GM19351 (cell line): ENCODE data around the gene IFI27L2.

Experiments used
- ATAC-seq: cut with Tn5 transposase; IDR thresholded peaks from one replicate; pipeline ENCODE4 v1.9.1; 2021; ENCODE audit warnings: mild to moderate bottlenecking, moderate library complexity; ENCODE audit not compliant: unreplicated experiment

The IFI27L2 gene

DNA sequence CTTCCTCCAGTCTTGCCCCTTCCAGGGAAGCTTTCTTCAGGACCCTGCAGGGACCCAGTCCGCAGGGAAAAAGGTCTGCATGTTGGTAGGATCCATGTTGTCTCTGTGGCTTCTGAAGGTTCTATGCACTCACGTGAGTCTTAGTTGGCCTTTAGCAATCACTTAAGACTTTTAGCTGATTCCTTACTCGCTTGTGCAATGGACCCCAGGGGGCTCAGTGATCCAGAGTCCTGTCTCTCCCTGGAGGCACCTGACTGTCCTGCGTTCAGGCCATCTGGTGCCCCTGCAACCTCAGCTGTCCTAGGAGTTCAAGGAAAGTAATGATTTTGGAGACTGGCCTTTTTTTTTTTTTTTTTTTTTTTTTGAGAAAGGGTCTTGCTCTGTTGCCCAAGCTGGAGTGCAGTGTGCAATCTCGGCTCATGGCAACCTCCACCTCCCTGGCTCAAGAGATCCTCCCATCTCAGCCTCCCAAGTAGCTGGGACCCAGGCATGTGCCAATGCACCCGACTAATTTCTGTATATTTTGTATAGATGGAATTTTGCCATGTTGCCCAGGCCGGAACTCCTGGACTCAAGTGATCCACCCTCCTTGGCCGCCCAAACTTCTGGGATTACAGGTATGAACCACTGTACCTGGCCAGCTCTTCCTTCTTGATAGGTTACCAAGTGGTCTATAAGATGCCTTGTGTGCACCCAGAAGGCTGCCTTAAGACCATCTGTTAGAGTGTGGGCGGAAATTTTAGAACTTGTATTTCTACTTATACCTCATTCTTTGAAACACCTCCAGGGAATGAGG, 4.6 kb downstream of the IFI27L2 start:
- no peak for ATAC-seq

DNA sequence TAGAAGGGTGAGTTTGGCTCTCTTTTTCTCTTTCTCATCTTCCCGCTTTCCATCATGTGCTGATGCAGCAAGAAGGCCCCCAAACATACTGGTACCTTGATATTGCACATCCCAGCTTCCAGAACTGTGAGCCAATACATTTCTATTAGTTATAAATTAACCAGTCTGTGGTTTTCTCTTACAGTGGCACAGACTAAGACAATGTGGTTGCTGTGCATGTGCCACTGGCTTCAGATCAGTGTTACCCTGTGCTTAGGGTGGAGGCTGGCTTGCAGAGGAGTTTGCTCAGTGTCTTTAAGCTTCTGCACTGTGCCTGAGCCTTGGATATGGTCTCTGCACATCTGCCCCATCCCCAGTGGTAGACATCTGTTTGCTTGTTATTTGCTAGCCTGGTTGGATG, 5.5 kb downstream of the IFI27L2 start:
- ATAC-seq: no peak

DNA sequence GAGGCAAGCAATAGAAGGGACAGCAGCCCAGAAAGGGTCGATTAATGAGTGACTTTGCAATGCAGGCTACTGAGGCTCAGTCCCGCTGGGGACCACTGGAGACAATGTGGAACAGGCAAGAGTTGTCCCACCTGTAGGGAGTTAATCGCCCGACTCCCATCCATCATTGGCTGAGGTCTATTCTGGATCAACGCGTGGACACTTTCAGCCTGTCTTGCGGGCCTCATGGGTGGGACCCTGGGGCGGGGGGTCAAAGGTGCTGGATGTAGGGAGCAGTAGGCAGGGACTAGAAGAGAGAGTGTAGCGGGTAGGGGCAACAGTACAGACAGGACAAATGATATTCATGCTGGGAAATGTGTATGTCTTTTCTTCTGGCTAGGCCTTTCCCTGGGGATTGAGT, 6.1 kb downstream of the IFI27L2 start:
- no peak for ATAC-seq

DNA sequence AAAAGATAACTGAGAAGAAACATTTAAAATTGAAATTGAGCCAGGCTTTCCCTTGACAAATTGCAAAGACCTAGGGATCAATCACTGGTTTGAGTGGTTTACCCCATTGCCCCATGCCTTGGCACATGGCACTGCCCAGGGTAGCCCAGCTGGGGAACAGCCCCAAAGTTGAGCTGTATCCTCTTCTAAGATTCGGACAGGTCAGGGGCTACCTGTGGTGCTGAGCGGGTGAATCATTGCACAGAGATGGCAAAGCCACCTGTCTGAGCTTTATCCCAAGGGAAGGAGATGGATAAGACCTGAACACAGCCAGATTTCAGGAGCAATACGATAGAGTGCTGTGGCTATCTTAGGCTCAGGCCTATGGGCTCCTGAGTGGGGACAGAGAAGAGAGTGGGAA, 7.0 kb downstream of the IFI27L2 start:
- no peak for ATAC-seq

DNA sequence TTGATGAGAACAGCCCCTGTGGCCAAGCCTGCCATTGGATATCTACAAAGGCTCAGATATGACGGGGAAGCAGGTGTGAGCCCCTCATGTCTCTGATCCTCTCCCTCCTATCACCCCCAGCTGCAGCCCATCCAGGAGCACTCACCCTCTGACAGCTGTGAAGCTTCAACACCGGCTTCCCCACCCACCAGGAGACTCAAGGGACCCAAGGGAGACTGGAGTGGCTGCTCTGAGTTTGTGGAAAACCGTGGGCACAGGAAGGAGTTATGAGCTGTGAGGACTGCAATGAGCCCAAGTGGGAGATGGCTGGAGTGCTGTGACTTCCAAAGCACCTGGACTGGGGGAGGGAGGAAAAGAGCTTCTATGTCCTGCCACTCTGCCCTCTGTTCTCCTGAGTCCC, 7.9 kb downstream of the IFI27L2 start:
- ATAC-seq: no peak

DNA sequence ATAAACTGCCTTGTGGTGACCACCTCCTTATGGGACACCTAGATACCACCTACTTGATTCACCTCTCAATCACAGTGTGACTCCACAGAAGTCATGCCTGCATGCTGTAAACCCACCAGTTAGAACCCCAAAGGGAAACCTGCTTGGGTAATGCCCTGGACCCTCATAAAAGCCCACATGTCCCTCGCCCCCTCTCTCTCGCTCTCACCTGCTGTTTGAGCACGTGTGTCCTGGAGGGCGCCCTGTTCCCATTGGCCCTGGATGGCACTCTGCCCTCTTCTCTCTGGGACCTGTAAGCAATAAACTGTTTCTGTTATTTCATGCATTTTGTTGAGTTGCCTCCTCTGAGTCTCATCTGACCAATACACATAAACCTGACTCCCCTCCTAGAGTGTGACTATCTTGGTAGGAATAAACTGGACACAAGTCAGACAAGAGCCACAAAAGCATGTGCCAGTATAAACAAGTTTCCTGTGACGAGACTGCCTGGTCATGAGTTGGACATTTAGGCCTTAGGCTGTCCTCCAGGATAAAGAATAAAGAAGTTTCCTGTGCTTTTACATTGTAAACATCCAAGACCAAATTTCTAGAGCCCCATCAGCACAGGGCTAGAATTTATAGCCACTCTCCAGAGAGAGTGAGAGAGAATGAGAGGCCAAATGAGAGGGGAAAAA, 8.6 kb downstream of the IFI27L2 start:
- no peak for ATAC-seq

DNA sequence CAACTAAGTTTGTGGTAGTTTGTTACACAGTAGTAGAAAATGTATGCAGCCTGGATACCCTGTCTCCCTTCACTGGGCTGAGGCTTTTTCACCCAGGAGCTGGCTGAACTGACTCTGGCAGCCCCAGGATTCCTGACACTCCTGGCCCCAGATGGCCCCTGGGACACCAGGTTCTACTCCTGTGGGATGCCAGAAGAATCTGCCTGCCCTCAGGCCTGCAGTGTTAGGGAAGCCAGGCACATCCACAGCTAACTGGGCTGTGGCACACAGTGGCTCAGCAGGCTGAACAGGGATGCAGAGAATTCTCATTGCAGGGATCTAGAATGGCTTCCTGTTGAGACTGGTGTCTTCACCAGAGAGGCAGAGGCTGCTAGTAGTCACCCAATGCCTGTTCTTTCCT, 10.3 kb downstream of the IFI27L2 start:
- no peak for ATAC-seq

DNA sequence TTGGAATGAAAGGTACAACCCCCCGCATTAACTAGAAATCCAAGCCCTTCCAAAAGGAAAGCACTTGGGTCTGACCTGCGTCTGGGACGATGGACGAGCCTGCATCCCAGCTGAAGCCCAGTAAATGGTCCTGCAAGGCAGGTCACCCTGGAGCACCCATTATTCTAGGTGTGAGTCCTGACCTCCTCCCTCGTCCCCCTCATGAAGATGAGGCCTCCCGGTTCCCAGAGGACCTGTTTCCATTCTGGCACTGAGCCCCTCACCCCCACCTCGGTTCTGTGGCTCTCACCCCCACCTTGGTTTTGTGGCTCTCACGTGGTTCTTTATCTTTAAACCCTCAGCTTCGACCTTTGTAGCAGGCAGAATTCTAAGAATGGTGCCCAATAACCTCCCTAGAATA, 11.5 kb downstream of the IFI27L2 start:
- ATAC-seq: no peak

DNA sequence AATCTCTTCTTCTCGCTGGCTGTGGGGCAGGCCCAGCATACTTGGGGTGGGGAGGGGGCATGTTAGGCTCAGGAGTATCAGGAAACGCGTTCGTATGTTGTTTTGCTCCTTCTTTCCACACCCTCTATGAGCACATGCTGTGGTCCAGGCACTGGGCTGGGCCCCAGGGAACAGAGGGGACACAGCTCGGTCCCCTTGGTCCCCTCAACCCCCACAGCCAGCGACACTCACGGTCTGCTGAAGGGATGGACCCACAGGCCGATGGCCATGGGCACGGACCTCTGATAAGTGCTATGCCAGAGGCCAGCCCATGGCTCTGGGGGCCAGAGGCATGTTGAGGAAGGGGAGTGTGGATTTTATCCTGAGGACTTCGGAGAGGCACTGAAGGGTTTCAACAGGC, 12.7 kb downstream of the IFI27L2 start:
- ATAC-seq: no peak

DNA sequence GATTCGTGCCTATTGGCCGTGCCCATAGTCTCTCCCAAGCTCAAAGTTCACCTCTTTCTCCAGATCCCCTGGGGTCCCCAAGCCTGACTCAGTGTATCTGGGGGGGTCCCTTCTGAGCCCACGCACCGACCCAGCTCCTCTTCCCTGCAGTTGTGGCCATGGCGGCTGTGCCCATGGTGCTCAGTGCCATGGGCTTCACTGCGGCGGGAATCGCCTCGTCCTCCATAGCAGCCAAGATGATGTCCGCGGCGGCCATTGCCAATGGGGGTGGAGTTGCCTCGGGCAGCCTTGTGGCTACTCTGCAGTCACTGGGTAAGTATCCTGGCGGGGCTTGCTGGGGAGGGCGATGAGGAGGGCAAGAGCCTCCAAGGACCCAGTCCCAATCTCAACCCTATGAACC, 13.8 kb downstream of the IFI27L2 start:
- no peak for ATAC-seq

DNA sequence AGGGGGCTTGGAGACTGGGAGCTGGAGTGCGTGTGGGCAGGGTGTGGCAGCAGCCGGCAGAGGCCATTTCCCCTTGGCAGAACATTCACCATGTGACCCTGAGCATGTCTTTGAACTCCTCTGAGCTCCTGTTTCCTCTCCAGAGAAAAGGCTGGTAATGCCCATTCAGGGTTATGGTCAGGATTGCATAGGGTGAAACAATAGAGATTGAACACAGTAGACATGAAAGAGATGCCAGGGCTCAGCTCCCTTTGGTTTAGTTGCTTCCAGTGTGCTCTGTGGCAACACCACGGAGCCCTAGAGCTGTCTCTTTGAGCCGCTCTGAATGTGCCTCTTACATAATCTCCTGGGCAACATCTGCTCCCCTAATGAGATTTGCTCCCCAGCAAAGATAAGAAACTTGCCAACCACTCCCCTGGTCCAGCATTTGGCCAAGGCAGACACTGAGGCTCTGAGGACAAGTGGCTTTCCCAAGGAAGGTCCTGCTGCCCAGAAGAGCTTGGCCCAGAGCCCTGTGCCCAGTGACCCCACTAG, 14.3 kb downstream of the IFI27L2 start:
- no peak for ATAC-seq

DNA sequence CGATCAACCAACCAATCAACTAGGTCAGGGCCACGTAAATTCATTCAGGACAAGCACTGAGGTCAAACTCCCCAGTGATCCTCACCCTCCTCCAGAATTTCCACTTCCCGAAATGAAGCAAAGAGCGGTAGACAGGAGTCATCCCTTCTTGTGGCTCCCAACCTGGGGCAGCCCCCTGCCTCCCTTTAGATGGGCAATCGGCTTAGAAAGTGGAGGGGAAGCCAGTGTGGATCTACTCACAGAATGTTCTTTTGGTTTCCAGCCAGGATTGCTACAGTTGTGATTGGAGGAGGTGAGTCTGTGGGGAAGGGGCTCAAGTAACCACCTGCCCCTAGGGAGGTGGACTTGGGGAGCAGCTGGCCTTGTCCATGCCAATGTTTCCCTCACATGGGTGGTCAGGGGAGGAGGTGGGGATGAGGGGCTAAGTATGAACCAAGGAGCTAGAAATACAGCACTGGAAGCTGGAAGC, 14.8 kb downstream of the IFI27L2 start:
- no peak for ATAC-seq

DNA sequence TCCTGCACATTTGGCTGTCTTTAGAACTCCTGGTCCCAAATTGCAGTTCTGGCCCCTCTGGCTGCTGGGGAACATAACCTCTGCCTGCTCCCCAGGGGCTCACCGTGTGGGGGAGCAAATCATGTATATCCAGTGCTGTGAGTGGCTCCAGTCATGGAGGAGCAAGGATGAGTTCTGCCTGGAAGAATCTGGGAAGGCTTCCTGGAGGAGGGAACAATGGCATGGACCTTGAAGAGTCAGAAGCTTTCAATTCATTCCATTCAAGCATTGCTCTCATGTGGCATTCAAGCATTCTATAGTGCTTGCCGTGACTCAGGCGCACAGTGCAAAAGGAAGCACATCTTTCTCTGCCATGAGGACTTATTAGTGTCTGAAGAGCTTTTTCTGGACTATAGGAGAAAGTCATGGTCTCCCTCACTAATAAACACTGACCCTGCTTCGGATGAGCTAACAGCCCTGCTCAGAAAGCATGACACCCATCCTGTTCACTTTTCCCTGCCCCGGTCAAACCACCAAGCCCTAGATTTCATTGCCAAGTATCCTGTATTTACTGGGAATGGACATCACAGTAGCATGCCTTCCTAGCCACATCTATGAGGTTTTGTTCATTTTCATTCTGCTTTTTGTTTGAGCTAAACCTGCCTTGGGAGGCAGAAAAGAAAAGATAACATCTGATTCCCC, 15.4 kb downstream of the IFI27L2 start:
- ATAC-seq: no peak

DNA sequence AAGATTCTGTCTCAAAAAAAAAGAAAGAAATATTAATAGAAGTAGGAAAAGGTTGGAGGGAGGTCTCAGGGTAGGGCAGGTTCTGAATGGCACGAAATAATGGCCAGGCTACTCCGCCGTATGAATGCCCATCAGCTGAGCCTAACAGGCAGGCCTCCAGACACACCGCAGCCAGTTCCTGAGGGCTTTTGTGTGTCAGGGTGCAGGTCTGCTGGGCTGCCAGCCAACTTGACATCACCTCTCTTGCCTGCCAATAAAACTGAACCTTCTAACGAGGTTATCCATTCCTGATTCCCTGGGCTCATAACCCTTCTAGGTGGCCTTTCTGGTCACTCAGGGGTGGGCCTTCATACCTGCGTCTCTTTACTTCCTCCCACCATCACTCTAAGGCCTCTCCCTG, 15.9 kb downstream of the IFI27L2 start:
- ATAC-seq: no peak

DNA sequence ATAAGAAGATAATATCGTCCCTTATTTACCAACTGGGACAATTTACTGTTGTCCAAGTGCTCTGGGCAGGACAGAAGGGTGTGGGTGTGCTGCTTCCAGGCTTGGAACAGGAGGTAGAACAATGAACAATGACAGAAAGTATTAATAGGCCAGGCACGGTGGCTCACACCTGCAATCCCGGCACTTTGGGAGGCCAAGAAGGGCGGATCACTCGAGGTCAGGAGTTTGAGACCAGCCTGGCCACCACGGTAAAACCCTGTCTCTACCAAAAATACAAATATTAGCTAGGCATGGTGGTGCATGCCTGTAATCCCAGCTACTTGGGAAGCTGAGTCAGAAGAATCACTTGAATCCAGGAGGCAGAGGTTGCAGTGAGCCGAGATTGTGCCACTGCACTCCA, 16.3 kb downstream of the IFI27L2 start:
- no peak for ATAC-seq

DNA sequence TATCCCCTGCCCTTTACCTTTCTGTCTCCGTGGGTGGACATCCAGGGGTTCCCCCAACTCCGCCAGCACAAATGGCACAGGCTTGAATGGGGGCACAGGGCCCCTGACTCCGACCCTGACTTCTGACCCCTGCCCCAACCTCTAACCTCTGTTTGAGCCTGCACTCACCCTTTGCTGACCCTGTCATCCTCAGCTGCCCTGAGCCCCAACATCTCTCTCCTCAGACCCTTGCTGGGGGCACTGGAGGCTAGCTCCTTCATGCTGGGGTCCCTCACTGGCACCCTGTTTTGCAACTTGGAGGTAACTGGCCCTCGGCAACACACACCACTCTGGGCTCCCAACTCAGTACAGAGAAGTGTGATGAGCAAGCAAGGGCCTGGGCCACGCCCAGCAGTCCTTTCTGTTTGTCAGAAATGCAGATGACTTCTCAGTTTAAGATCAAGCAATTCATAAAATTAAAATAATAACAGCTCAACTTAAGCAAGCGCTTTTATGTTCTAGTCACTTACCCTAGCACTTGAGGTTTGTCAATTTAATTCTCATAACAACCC, 16.8 kb downstream of the IFI27L2 start:
- no peak for ATAC-seq

DNA sequence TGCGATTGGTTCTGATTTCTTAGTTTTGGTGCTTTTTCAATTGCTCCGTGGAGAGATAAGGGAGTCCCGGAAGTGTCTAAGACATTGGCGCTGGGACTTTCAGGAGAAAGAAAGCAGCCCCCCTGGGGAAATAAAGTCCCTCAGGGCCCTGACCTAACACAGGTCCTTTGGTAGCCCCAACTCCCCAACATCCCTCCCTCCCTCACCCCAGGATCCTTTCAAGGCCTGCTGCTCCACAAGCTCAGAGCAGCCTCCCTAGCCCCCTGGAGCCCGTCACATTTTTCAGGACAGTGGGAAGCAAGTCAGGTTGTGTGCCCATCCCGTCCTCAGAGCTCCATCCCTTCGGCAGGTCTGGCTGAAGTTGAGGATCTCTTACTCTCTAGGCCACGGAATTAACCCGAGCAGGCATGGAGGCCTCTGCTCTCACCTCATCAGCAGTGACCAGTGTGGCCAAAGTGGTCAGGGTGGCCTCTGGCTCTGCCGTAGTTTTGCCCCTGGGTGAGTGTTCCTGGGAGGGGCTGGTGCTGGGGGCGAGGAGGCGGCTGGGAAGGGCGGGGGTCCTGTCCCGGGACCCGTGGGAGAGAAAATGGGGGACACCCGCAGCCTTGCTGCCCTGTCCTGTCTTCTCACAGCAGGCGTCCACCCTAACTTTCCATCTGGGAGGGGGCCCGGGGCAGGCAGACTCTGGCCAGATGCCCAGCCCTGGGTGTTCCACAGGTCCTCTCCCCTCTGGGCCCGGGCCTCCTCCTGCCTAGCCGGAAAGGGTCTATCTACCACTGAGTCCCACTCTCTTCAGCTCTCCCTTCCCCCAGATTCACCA, 17.9 kb downstream of the IFI27L2 start:
- ATAC-seq: no peak

DNA sequence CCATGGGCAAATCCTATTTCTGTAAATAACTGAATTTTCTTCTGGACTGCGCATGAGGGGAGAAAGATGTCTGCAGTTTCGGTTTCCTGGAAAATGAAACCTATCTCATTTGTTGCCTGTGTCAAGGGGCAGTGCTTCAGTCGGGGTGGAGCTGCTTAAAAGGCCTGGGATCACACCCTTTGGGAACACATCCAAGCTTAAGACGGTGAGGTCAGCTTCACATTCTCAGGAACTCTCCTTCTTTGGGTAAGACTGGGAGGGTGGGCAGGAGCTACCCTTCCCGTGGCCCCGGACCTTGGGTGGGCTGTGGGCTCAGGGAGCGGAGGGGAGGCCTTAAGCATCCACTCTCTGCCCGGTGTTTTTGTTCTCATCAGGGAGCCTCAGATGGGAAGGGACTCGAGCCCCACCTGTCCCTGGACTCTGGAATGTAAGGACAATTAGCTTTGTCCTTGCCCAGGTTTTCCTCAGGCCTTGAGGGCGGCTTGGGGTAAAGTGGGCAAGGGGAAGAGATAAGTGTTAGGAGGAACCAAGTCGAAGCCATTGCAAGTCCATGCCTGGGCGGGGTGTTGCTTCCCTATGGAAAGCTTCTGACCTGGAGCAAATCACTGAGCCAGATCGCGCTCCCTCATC, 18.7 kb downstream of the IFI27L2 start, which contains the start of gene IFI27:
TSS of gene IFI27 (plus strand) at position 185 of the 630 bp plus-strand sequence.
- no peak for ATAC-seq

DNA sequence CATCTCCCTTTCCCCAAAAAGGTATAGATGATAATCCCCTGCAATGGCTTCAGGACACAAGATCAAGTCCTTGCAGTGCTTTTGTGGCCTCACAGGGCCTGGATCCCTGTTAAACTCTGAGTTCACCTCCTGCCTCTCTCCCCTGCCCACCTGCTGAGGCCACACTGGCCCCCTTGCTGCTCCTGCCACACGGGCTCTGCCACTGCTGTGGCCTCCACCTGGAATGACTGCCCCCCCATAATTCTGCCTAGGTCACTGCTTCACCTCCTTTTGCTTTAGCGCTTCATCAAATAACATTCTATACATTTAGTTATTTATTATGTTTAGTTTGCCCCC, 19.5 kb downstream of the IFI27L2 start:
- ATAC-seq: no peak

DNA sequence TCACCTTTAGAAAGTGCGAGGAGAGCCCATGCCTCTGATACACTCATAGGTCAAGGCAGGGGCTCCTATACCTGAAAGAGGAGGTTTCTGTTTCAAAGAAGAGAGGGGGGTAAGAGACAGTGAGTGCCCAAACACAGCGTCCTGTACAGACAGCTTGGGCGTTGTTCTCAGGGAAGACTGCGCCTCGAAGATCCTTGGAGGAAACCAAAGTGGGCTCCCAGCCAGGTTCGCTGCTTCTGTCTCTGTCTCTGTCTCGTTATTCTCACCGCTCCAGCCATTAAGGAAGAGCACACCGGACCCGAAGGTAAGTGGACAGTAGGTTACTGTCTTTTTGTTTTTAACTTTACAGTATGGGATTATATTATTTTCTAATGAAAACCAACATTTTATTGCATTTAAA, 24.7 kb downstream of the IFI27L2 start:
- ATAC-seq: no peak
